ENCODE data around the gene ADAMTSL1. TPM values are rescaled to one million over a fixed set of nuclear protein-coding genes. Genes with fewer than 3 reads are reported as not detected.

ADAMTSL1 gene
- total RNA-seq, 1 experiment from 2014 or later = 1.2 TPM

DNA sequence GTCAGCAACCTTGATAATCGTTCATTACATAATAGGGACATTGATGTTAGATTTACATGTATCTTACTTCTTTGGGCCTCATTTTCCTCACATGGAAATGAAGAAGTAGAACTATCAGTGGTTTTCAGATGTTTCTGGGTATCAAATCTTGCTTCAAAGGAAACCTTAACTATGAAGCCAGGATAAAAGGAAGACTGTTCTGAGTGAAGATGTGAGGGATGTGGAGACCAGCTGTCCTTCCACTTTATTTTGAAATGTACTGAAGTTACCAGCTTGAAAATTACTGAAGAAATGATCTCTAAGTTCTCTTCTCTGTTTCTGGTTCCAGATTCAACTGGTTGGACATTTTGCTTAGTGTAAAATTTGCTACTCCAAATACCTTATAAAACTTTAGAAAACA is 186.0 kb downstream of the ADAMTSL1 start:
- no peaks in the 10 kb centered on the region; a peak in 1 of 5 replicates for H3K9me3 Mint-ChIP-seq

More for the DNA sequence above, 186.0 kb downstream of the ADAMTSL1 start:
- Histone ChIP-seq H2AFZ (ENCODE audit: low read length) (no peak overlapping the region), H3K56ac (ENCODE audit: insufficient read length, low read depth, low read length) (no peak overlapping the region), H2BK20ac (ENCODE audit: low read depth, low read length, poor library complexity, severe bottlenecking) (no peak overlapping the region), H3K79me1 (ENCODE audit: insufficient read depth, low read depth, low read length, poor library complexity, severe bottlenecking) (no peaks in the 10 kb centered on the region), H3K4ac (ENCODE audit: low read depth, low read length) (no peak overlapping the region), H3K9ac (ENCODE audit: extremely low read depth, insufficient read length, low read length) (no peak overlapping the region), H3T11ph (ENCODE audit: low read length) (no peak overlapping the region), H3K23me2 (ENCODE audit: insufficient read length, low read depth, low read length, poor library complexity, severe bottlenecking) (no peaks in the 10 kb centered on the region), H4K20me1 (ENCODE audit: control insufficient read depth, insufficient read depth, insufficient read length) (no peaks in the 10 kb centered on the region), H4K8ac (replicated peaks; ENCODE audit: insufficient read length, low read depth, low read length) (no peak overlapping the region), H2BK120ac (ENCODE audit: low read depth, low read length, poor library complexity, severe bottlenecking) (no peak overlapping the region), H3K79me2 (ENCODE audit: insufficient read depth, low read length) (no peaks in the 10 kb centered on the region), H3K4me2 (ENCODE audit: insufficient read depth, insufficient read length, low read length) (no peak overlapping the region), H3K27me3 (ENCODE audit: insufficient read depth, low read length) (no peaks in the 10 kb centered on the region), H4K5ac (ENCODE audit: insufficient read length, low read depth, low read length) (no peak overlapping the region), H2BK5ac (ENCODE audit: insufficient read length, low read length) (no peak overlapping the region), H3K4me1 (ENCODE audit: insufficient read depth, low read length) (no peaks in the 10 kb centered on the region), H4K91ac (ENCODE audit: insufficient read length, low read depth, low read length) (no peak overlapping the region), H3K18ac (ENCODE audit: insufficient read length, low read depth, low read length) (no peak overlapping the region), H2AK5ac (ENCODE audit: insufficient read length, low read length) (no peak overlapping the region), H3K23ac (ENCODE audit: insufficient read length, low read depth, low read length) (no peak overlapping the region), H3K27ac (ENCODE audit: insufficient read length, low read depth, low read length) (no peak overlapping the region), H3K14ac (ENCODE audit: insufficient read depth, low read length) (no peak overlapping the region), H2BK15ac (ENCODE audit: low read depth, low read length) (no peak overlapping the region), H2BK12ac (ENCODE audit: insufficient read length, low read depth, low read length) (no peak overlapping the region), H3K9me3 (ENCODE audit: control insufficient read depth, low read depth, low read length) (no peaks in the 10 kb centered on the region)
- Mint-ChIP-seq H3K27me3 (ENCODE audit: low read depth) (no peaks in the 10 kb centered on the region), H3K27ac (no peak overlapping the region), H3K4me3 (no peak overlapping the region), H3K36me3 (ENCODE audit: insufficient read depth in 1 of 3, low read depth in 3 of 3) (no peaks in the 10 kb centered on the region), H3K4me1 (no peaks in the 10 kb centered on the region)
- no CpG with 5 or more reads among the region's 1 CpG for WGBS (ENCODE audit: extremely low coverage, insufficient read length, low lambda C conversion rate)
- TF ChIP-seq, protein P1, sequence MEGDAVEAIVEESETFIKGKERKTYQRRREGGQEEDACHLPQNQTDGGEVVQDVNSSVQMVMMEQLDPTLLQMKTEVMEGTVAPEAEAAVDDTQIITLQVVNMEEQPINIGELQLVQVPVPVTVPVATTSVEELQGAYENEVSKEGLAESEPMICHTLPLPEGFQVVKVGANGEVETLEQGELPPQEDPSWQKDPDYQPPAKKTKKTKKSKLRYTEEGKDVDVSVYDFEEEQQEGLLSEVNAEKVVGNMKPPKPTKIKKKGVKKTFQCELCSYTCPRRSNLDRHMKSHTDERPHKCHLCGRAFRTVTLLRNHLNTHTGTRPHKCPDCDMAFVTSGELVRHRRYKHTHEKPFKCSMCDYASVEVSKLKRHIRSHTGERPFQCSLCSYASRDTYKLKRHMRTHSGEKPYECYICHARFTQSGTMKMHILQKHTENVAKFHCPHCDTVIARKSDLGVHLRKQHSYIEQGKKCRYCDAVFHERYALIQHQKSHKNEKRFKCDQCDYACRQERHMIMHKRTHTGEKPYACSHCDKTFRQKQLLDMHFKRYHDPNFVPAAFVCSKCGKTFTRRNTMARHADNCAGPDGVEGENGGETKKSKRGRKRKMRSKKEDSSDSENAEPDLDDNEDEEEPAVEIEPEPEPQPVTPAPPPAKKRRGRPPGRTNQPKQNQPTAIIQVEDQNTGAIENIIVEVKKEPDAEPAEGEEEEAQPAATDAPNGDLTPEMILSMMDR (conservative IDR thresholded peaks at IDR 0.05) = no peak
- DNase-seq = no peak

All from H9 (cell line).